ENCODE measurements around the gene CCNQ.

Gene CCNQ

DNA sequence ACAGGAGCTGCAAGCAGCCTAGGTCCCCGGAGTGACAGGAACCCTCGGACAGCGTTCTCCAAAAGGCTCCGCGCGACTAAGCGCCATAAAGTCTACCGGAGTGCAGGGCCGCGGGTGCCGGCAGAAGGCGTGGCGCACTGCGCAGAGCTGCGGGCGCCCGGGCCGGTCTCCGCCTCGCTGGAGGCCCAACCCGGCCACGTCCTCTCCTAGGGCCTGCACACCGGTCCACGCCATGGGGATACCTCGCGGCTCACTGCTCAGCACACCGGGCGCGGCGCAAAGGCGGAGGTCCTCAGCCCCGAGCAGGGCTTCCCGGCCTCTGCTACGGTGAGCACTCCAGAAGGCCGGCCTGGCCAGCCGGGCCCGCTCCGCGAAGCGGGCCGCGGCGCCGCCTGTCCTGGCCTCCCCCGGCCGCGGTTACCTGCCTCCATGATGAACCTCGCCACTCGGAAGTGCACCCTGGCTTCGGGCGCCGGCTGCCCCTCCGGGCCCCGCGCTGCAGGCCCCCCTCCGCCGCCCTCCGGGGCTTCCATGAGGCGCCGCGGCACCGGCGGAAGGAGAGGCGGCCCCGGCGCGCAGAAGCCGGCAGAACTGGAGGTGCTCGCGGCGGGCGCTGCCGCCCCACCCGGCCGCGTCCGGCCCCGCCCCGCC, at the start of gene CCNQ:
TSS of gene CCNQ (minus strand) at position 599 of the 651 bp plus-strand sequence. CDS start at position 533, 66 bp downstream.
- DNase-seq, result peak; percentile 18

DNA sequence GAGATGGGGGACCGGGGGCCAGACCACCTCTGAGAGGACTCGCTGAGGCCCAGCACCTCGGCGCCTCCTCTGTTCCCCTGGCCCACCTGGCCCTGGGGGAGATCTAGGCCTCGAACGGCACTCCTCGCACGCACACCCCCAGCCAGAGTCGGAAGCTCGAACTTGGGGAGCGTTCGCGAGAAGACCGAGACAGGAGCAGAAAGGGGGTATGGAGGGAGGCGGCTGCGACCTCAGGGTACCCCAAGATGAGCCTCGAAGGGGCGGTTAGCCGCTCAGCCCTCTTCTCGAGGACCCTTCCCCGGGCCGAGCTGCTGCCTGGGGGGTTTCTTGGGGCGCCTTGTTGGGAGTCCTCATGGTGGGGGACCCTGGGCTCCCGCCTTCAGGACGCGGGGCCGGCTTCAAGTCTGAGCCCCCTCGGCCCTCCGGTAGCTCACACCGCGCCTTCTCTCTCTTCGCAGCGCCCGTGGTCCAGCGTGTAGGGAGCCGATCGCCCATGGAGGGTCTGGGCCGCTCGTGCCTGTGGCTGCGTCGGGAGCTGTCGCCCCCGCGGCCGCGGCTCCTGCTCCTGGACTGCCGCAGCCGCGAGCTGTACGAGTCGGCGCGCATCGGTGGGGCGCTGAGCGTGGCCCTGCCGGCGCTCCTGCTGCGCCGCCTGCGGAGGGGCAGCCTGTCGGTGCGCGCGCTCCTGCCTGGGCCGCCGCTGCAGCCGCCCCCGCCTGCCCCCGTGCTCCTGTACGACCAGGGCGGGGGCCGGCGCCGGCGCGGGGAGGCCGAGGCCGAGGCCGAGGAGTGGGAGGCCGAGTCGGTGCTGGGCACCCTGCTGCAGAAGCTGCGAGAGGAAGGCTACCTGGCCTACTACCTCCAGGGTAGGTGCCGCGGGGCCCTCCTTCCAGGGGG, 48.8 kb upstream of the CCNQ start:
- no peak for DNase-seq

GRCh38 chrX:153646620-153647373, 47.9 kb upstream of the CCNQ start, which contains the start of gene DUSP9:
Gene DUSP9 (plus strand): TSS chrX:153647203. CDS start chrX:153647954, 751 bp downstream.
- DNase-seq, result no peak

DNA sequence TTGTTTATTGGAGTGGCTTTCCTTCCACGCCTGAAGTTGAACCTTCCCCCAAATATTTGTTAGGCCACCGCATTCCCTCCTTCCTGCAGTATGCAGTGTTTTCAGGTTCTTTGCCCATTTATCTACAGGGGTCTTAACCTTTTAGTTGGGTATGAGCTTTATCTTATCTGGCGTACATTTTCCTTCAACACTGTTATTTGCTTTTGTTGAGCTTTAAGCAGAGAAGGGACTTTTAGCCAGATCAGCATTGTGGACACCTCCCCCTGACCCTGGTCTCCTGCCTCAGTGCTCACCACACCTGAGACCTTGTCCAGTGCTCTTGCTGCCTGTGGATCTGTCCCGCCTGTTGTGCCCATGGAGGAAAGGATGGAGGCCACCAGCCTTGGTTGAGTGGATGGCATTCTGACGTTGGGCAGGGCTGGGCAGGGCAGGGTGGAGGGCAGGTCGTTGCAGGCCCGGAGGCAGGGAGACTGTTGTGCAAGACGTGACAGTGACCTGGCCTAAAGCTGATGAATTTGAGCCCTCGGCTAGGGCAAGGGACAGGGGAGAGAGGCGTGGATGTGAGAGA, 47.1 kb upstream of the CCNQ start:
- no peak for DNase-seq

GRCh38 chrX:153645151-153645550, 46.2 kb upstream of the CCNQ start:
- no peak for DNase-seq

GRCh38 chrX:153644356-153645125, 45.6 kb upstream of the CCNQ start:
- no peak for DNase-seq

DNA sequence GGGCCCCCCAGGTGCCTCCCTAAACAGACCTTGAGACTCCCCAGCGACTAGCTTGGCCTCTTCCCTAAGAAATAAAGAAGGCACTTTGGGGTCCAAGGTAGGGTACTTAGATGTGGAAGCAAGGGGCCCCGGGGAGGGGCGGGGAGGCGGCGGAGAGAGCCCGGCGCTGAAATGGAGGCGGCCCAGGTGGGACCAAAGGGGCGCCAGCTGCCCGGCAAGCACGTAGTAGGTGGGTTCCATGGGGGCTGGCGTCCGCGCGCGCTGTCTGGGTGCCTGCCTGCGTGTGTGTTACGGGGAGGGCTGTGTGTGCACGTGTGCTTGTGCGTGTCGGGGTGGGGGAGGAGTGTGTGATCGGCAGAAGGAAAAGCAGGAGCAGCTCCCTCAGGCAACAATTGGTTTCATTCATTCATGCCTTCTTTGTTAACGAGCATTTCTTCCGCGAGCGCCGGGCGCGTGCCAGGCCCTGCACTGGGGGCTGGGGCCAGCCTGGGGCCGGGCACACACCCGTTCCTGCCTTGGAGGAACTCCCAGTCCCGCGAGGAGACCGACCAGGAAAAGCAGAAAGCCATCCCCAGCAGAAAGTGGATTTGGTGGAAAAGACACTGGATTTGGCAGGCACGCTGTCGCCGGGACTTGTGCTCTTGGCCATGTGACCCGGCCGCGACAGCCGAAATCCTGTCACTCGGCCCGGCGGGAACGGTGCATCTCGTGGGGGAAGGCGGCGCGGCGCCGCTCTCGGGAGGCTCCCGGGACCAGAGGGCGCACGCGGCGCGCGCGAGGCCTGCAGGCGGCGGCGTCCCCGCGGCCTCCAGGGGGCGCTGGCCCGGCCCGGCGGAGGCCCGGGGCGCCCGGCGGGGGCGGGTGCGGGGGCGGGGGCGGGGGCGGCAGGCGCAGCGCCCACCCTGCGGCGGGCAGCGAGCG, 44.8 kb upstream of the CCNQ start:
- no peak for DNase-seq

GRCh38 chrX:153642655-153643430, 43.9 kb upstream of the CCNQ start:
- DNase-seq, result no peak

DNA sequence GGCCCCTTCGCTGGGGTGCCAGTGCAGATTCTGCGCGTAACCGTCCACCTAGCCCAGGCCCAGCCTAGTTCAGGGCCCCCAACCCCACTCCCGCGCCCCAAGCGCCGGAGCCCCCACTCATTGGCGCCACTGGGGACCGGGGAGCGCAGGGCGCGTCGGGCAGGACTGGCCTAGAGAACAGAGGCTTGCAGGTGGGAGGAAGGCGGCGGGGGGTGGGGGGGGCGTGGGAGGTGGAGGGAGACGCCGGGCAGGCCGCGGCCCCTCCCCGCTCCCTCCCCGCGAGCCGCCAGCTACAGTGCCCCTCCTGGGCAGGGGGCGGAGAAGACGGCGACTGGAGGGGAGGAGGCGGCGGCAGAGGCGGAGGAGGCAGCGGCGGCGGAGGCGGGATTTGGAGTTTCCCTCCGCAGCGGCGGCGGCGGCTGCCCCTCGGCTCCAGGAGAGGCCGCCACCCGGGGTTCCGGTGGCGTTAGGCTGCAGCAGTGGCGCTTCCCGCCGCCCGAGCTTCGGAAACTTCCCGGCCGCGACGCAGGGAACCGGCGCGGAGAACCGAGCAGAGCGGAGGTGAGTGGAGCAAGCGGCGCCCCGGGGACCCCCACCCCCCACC, 43.2 kb upstream of the CCNQ start:
- DNase-seq, result no peak

DNA sequence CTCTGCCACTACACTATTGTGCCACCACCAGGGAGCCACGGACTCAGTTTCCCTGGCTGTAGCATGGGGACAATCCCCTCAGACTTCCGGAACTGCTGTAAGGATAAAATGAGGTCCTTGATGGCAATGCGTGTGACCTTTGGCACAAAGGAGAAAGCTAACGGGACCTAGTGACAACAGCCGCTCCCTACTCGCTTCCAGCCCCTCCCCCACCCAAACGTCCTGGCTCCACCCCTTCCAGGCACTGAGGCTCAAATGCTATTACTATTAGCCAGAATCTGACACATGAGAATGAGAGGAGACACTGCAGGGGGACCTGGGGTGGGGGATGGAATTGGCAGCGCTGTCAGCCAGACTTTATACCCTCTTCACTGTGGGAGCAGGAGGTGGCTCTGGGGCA, 42.7 kb upstream of the CCNQ start:
- no peak for DNase-seq

DNA sequence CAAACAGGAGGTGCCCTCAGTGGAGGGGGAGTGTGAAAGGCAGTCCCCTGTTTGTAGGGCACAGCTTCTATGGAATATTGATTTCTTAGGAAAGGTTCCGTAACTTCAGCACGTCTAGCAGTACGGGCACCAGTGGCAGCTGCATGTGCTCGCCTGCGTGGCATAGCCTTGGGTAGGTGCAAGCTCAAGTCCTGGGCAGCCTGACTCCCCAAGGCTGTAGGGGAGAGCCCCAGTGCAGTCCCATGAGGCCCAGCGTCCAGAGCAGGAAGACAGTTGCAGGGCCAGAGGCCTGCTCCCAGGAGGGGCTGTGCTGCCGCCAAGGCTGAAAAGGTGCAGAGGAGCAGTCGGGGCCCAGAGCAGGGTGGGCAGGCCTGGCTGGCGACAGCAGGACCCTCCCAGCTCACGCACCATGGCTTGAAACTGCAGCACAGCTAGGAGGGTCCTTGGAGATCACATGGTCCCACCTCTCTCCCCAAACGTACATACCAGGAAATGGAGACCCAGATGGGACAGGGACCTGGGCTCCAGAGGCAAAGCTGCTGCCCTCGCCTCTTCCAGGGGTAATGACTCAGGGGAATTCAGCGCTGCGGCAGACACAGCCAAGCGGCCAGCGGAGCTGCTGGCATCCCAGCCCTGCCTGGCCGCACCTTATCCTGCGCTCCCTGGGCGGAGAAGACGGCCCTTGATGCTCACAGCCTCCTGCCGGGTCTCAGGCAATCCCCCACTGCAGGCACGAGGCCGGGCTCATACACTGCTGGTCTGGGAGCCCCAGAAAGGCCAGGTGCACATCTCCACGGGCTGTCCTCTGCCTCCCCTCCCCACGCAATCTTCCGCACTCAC, 42.0 kb upstream of the CCNQ start:
- DNase-seq, result no peak

- DNase-seq, result no peak
Measured at GRCh38 chrX:153640045-153640686, 41.2 kb upstream of the CCNQ start.

DNA sequence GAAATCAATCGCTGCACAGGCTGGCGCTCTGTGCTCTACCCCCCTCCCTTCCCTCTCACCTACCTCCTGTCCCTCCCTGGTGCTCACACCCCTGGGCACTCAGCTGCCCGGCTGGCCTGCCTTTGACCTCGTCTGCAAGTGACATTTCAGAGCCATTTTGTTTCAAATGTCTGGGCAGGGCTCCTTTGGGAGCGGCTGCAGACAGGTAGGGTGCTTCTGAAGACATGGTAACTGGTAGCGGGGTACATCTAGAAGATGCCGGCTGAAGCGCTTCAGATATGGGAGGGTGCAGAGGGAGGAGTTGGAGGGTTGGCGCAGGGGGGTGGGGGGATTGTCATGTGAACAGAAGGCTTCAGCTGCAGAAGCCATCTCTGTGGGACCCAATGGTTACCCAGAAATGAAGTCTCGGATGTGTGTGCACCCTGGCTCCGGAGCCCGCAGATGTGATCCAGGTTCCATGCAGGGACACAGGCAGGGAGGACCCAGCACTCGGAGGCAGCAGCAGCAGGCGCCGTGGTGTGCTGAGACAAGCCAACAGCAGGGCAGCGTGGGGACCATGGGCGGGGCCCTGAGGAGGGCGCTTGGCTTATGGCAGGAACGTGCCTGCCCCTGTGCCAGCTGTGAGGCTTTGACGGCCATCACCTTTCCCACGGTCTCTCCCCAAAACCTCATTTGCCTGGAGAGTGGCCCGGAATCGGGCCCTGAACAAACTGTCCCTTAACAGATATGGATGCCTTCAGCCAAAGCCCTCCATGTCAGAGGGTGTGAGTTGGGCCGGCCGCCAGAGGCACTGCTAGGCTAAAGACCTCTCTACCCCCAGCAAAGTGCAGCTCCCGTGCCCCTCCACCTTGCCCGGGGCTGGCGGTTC, 40.5 kb upstream of the CCNQ start:
- DNase-seq, result no peak

DNA sequence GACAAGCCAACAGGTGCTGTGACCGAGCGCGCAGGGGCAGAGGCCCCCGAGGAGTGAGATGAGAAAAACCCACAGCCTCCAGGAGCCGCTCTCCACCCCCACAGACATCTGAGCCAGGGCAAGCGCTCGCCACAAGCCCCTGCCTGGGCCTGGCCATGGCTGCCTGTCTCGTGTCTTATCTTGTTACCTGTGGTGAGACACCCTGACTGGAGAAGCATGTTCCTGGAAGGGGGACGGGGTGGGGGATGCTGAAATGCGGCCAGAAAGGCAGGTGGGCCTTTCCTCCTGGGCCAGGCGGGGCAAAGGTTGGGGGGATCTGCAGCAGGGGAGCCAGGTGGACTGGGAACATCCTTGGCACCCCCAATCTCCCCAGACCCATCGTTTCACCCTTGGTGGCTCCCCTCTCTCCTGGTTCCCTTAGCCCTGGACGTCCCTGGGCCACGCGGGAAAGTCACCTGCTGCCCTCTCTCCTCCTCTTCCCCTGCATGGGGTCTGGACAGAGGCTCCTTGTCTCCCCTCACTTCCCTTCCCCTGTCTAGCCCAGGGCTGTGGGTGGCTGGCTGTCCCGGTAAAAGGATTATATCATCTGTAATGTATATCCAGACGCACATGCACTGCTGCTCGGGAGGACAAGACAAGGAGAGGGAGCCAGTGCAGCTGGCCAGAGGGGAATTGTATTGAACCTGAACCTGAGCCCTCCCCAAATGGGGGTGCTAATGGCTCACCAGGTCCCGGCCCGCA, 39.7 kb upstream of the CCNQ start:
- no peak for DNase-seq

DNA sequence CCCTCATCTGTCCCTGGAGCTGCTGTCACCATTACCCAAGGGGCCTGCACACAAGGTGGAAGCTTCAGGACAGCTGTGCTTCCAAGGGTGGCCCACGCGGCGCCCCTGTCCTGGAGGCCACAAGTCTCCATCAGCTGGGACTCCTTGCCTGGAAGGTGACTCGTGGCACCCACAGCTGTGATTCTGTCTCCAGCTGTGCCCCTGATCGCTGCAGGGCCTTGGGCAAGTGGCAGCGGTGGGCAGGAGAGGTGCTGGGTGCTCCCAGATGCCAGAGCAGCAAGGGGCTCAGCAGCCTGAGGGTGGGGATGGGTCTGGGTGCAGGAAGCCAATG, 39.1 kb upstream of the CCNQ start:
- no peak for DNase-seq

- DNase-seq, result no peak
Measured at GRCh38 chrX:153637121-153638040, 38.4 kb upstream of the CCNQ start.
